Measurements from ENCODE around the gene SFMBT1.

- TF ChIP-seq CTCF (IDR thresholded peaks at IDR 0.05) (peak in 1 of 6 experiments; percentile 13), POLR2A (IDR thresholded peaks at IDR 0.05) (no peak)
Observed at GRCh38 chr3:52986938-52987337, 58.9 kb downstream of the SFMBT1 start.
